Measurements from ENCODE around the gene DCBLD2. TPM values are rescaled to one million over a fixed set of nuclear protein-coding genes. Genes with fewer than 3 reads are reported as not detected.

Gene DCBLD2
- total RNA-seq, 1 donor from 2014 or later = 145 TPM

- no peak overlapping the region for H3K27ac Mint-ChIP-seq
- H2AFZ ChIP-seq (replicated peaks) = no peak overlapping the region
- H3K9ac ChIP-seq = no peak overlapping the region
- H3K4me1 ChIP-seq = no peaks in the 10 kb centered on the region
- no peaks in the 10 kb centered on the region for H3F3A ChIP-seq (ENCODE audit: low read depth)
- no peaks in the 10 kb centered on the region for H3K9me3 ChIP-seq (ENCODE audit: low read depth)
- H3K4me3 Mint-ChIP-seq = no peak overlapping the region
- no peaks in the 10 kb centered on the region for H3K9me3 Mint-ChIP-seq
- TF ChIP-seq EZH2phosphoT487 (IDR thresholded peaks at IDR 0.05) (no peak), CTCF (IDR thresholded peaks at IDR 0.05) (no peak)
- no peaks in the 10 kb centered on the region for H3K36me3 Mint-ChIP-seq
- H3K79me2 ChIP-seq (ENCODE audit: low read depth) = no peaks in the 10 kb centered on the region
- no peaks in the 10 kb centered on the region for H3K27me3 ChIP-seq
- no peak overlapping the region for H3K4me2 ChIP-seq
- no peak overlapping the region for H3K27ac ChIP-seq
- no peak for DNase-seq (ENCODE audit: low spot score)
- H3K4me3 ChIP-seq = no peak overlapping the region
- H3K27me3 Mint-ChIP-seq (ENCODE audit: insufficient read depth, low read depth) = no peaks in the 10 kb centered on the region
- H4K20me1 ChIP-seq (ENCODE audit: low read depth) = no peaks in the 10 kb centered on the region
- no peaks in the 10 kb centered on the region for H3K36me3 ChIP-seq
- H3K4me1 Mint-ChIP-seq = peaks cover 6% of the 10 kb centered on the region
Measured at GRCh38 chr3:98918586-98918985, 17.1 kb upstream of the DCBLD2 start.

- no peaks in the 10 kb centered on the region for H4K20me1 ChIP-seq (ENCODE audit: low read depth)
- H3K27ac ChIP-seq = no peak overlapping the region
- H3K4me3 ChIP-seq = no peak overlapping the region
- H3K4me1 Mint-ChIP-seq = peaks cover 2% of the 10 kb centered on the region
- no peaks in the 10 kb centered on the region for H3F3A ChIP-seq (ENCODE audit: low read depth)
- no peaks in the 10 kb centered on the region for H3K4me1 ChIP-seq
- no peak overlapping the region for H3K4me3 Mint-ChIP-seq
- no peak overlapping the region for H3K27ac Mint-ChIP-seq
- H3K4me2 ChIP-seq = no peak overlapping the region
- DNase-seq (ENCODE audit: low spot score) = no peak
- TF ChIP-seq EZH2phosphoT487 (IDR thresholded peaks at IDR 0.05) = no peak
- no peak for TF ChIP-seq EZH2 (IDR thresholded peaks at IDR 0.05)
- TF ChIP-seq CTCF (IDR thresholded peaks at IDR 0.05) = no peak
- H3K9ac ChIP-seq = no peak overlapping the region
- H3K36me3 ChIP-seq = no peaks in the 10 kb centered on the region
- no peaks in the 10 kb centered on the region for H3K27me3 ChIP-seq
- H3K9me3 Mint-ChIP-seq = no peaks in the 10 kb centered on the region
- H3K36me3 Mint-ChIP-seq = no peaks in the 10 kb centered on the region
- H3K27me3 Mint-ChIP-seq (ENCODE audit: insufficient read depth, low read depth) = no peaks in the 10 kb centered on the region
- no peaks in the 10 kb centered on the region for H3K9me3 ChIP-seq (ENCODE audit: low read depth)
- no peak overlapping the region for H2AFZ ChIP-seq (replicated peaks)
- H3K79me2 ChIP-seq (ENCODE audit: low read depth) = no peaks in the 10 kb centered on the region
Measured at GRCh38 chr3:98917608-98918007, 16.1 kb upstream of the DCBLD2 start.

GRCh38 chr3:98914210-98915080 is 12.9 kb upstream of the DCBLD2 start:
- no peak for TF ChIP-seq CTCF (IDR thresholded peaks at IDR 0.05)
- TF ChIP-seq EZH2phosphoT487 (IDR thresholded peaks at IDR 0.05) = no peak
- Mint-ChIP-seq H3K27me3 (ENCODE audit: insufficient read depth, low read depth) (no peaks in the 10 kb centered on the region), H3K27ac (no peak overlapping the region), H3K9me3 (peaks cover 19% of the 10 kb centered on the region), H3K4me3 (no peak overlapping the region), H3K4me1 (no peaks in the 10 kb centered on the region), H3K36me3 (no peaks in the 10 kb centered on the region)
- Histone ChIP-seq H3K36me3 (no peaks in the 10 kb centered on the region), H3K4me3 (no peak overlapping the region), H3K9me3 (ENCODE audit: low read depth) (no peaks in the 10 kb centered on the region), H3K4me1 (no peaks in the 10 kb centered on the region), H4K20me1 (ENCODE audit: low read depth) (no peaks in the 10 kb centered on the region), H3K79me2 (ENCODE audit: low read depth) (no peaks in the 10 kb centered on the region), H3K27me3 (no peaks in the 10 kb centered on the region), H3K27ac (no peak overlapping the region), H3K4me2 (no peak overlapping the region), H2AFZ (replicated peaks) (no peak overlapping the region), H3F3A (ENCODE audit: low read depth) (no peaks in the 10 kb centered on the region), H3K9ac (no peak overlapping the region)
- DNase-seq (ENCODE audit: low spot score) = no peak
